ENCODE data around the gene GLIPR1. TPM values are rescaled to one million over a fixed set of nuclear protein-coding genes. Genes with fewer than 3 reads are reported as not detected.
A peak's percentile ranks its signal among the peaks of the same experiment; 100 is the strongest.
"Not testable (repeated sequence)": the region's sequence is repeated elsewhere in the genome, so short reads cannot be mapped to it uniquely, and the experiment has no call there.

Gene GLIPR1
- total RNA-seq, result 8.8 TPM
- long read RNA-seq, full-length matches to known transcripts, result 3 of 5 reads
- long read RNA-seq, partial matches to known transcripts, result 1 of 5 reads
- long read RNA-seq, other reads (novel, unspliced or antisense), result 1 of 5 reads

GRCh38 chr12:75480469-75480949 lies at the start of gene GLIPR1:
TSS of gene GLIPR1 (plus strand) at chr12:75480755. CDS start at chr12:75480881, 126 bp downstream.
- intact Hi-C loops (cut with micrococcal nuclease), result no loop called here
- DNase-seq (peak; percentile 70), ATAC-seq (peak; percentile 93)

GRCh38 chr12:75432924-75433323 lies 47.6 kb upstream of the GLIPR1 start:
- intact Hi-C loops (cut with micrococcal nuclease), result no loop called here
- no peak for ATAC-seq
- DNase-seq, result no peak

- DNase-seq (no peak), ATAC-seq (peak; percentile 20)
- intact Hi-C loops (cut with micrococcal nuclease), result no loop called here
These were observed 43.0 kb upstream of the GLIPR1 start for GRCh38 chr12:75437564-75437963.

GRCh38 chr12:75438059-75438754 lies 42.3 kb upstream of the GLIPR1 start:
- DNase-seq (no peak), ATAC-seq (no peak)

GRCh38 chr12:75439048-75439447 lies 41.5 kb upstream of the GLIPR1 start:
- ATAC-seq, result no peak
- intact Hi-C loops (cut with micrococcal nuclease), result no loop called here
- no peak for DNase-seq

More at GRCh38 chr12:75438059-75438754, 42.3 kb upstream of the GLIPR1 start:
- intact Hi-C loops (cut with micrococcal nuclease), result no loop called here

- DNase-seq, result no peak
- intact Hi-C loops (cut with micrococcal nuclease), result no loop called here
- no peak for ATAC-seq
These were observed 40.6 kb upstream of the GLIPR1 start for GRCh38 chr12:75439930-75440329.

- intact Hi-C loops (cut with micrococcal nuclease); DNase-seq; ATAC-seq: not testable (repeated sequence)
These were observed 38.7 kb upstream of the GLIPR1 start for GRCh38 chr12:75441687-75442449.

GRCh38 chr12:75442454-75442853 lies 38.1 kb upstream of the GLIPR1 start:
- ATAC-seq, DNase-seq: not testable (repeated sequence)

GRCh38 chr12:75443709-75444108 lies 36.8 kb upstream of the GLIPR1 start:
- ATAC-seq, result no peak
- no peak for DNase-seq
- intact Hi-C loops (cut with micrococcal nuclease), result no loop called here

More at GRCh38 chr12:75442454-75442853, 38.1 kb upstream of the GLIPR1 start:
- intact Hi-C loops (cut with micrococcal nuclease), result not testable (repeated sequence)

GRCh38 chr12:75444429-75445136 lies 36.0 kb upstream of the GLIPR1 start:
- intact Hi-C loops (cut with micrococcal nuclease), result no loop called here
- DNase-seq, result no peak
- ATAC-seq, result peak; percentile 51

- intact Hi-C loops (cut with micrococcal nuclease); ATAC-seq; DNase-seq: not testable (repeated sequence)
These were observed 35.4 kb upstream of the GLIPR1 start for GRCh38 chr12:75445137-75445507.

GRCh38 chr12:75446857-75447256 lies 33.7 kb upstream of the GLIPR1 start:
- ATAC-seq (no peak), DNase-seq (no peak)
- intact Hi-C loops (cut with micrococcal nuclease), result no loop called here

- DNase-seq (no peak), ATAC-seq (no peak)
- intact Hi-C loops (cut with micrococcal nuclease), result no loop called here
These were observed 32.7 kb upstream of the GLIPR1 start for GRCh38 chr12:75447691-75448393.

- DNase-seq, result no peak
- intact Hi-C loops (cut with micrococcal nuclease), result no loop called here
- no peak for ATAC-seq
These were observed 27.8 kb upstream of the GLIPR1 start for GRCh38 chr12:75452675-75453330.

- intact Hi-C loops (cut with micrococcal nuclease), result no loop called here
- DNase-seq, result peak; percentile 34
- ATAC-seq, result no peak
These were observed 24.7 kb upstream of the GLIPR1 start for GRCh38 chr12:75455839-75456238.

GRCh38 chr12:75457191-75457590 lies 23.4 kb upstream of the GLIPR1 start:
- intact Hi-C loops (cut with micrococcal nuclease), result no loop called here
- no peak for ATAC-seq
- DNase-seq, result no peak

GRCh38 chr12:75457866-75458265 lies 22.7 kb upstream of the GLIPR1 start:
- ATAC-seq; DNase-seq; intact Hi-C loops (cut with micrococcal nuclease): not testable (repeated sequence)

GRCh38 chr12:75459755-75460154 lies 20.8 kb upstream of the GLIPR1 start:
- intact Hi-C loops (cut with micrococcal nuclease), result no loop called here
- DNase-seq (no peak), ATAC-seq (no peak)

Measured in left ventricle myocardium superior (tissue), 1 donor.